Measurements from ENCODE around the gene CACYBP.

- TF ChIP-seq CTCF (conservative IDR thresholded peaks at IDR 0.05; ENCODE audit: low read length) (no peak), EZH2phosphoT487 (IDR thresholded peaks at IDR 0.05; ENCODE audit: borderline replicate concordance, low read depth, low read length) (no peak)
These were observed 11.2 kb upstream of the CACYBP start for GRCh38 chr1:174988539-174988938.

Measured in OCI-LY7 (cell line).